Endothelial cell (in vitro differentiated cells): ENCODE data around the gene DLGAP3. TPM values are rescaled to one million over a fixed set of nuclear protein-coding genes. Genes with fewer than 3 reads are reported as not detected.

ENCODE experiments used
- DNase-seq: peaks from one replicate; pipeline ENCODE4 v3.0.0; 2021; ENCODE audit warnings: low spot score
- H3K27ac Mint-ChIP-seq: one replicate; pipeline ENCODE4 v1.8.0; 2021; ENCODE audit warnings: mixed read lengths, inconsistent platforms; ENCODE audit not compliant: unreplicated experiment
- H3K27me3 Mint-ChIP-seq: one replicate; pipeline ENCODE4 v1.8.0; 2021; ENCODE audit warnings: mild to moderate bottlenecking, moderate library complexity, mixed read lengths, inconsistent platforms; ENCODE audit not compliant: unreplicated experiment
- H3K36me3 Mint-ChIP-seq: one replicate; pipeline ENCODE4 v1.8.0; 2021; ENCODE audit warnings: mild to moderate bottlenecking, low read depth, mixed read lengths, inconsistent platforms; ENCODE audit not compliant: unreplicated experiment
- H3K4me1 Mint-ChIP-seq: one replicate; pipeline ENCODE4 v1.8.0; 2021; ENCODE audit warnings: mild to moderate bottlenecking, mixed read lengths, inconsistent platforms; ENCODE audit not compliant: unreplicated experiment
- H3K4me3 Mint-ChIP-seq: one replicate; pipeline ENCODE4 v1.8.0; 2021; ENCODE audit warnings: mild to moderate bottlenecking, mixed read lengths, inconsistent platforms; ENCODE audit not compliant: unreplicated experiment
- H3K9me3 Mint-ChIP-seq: one replicate; pipeline ENCODE4 v1.8.0; 2021; ENCODE audit warnings: mixed read lengths, inconsistent platforms; ENCODE audit not compliant: unreplicated experiment
- total RNA-seq: library from RNA; stranded (reverse); fragmentation: NEBNext Ultra II Directional; extraction: Animal tissue kit (Norgen Biotek cat#: 25700); gene quantifications from one replicate; pipeline ENCODE4 v1.2.1, GENCODE V29; 2021; ENCODE audit not compliant: unreplicated experiment
- TF ChIP-seq, protein P1 (sequence below): fragments of 200-600 bp; sonication (generic); IDR thresholded peaks from one replicate; pipeline ENCODE4 v1.5.0; 2021; ENCODE audit warnings: antibody characterized with exemption; ENCODE audit not compliant: unreplicated experiment

The DLGAP3 gene
- total RNA-seq, 1 donor from 2014 or later, result 9.1 TPM

DNA sequence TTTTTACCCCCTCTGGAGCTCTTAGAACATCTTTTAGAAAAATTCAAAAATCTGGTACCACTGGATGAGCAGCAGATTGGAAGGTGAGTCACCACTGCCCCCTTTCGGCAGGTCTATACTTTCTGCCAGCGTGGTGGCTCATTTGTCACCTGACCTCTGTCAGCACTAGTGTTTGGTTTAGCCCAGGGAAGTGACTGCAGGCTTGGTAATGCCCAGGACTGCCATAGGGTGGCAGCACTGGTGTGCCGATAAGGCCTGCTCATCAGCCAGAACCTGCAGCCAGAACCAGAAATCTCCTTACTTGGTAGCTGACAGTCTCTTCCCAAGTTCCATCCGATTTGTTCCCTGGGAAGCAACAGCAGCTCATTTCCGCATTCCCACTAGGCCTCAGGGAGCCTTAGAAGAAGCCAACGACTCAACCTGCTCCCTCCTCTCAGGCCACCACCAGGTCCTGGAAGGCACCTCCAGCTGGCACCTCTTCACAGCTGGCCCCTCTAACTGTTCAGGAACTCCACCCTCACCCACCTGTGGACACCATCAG lies 76.7 kb downstream of the DLGAP3 start:
- Mint-ChIP-seq H3K27me3 (peaks cover 4% of the 10 kb centered on the region), H3K4me3 (no peak overlapping the region), H3K36me3 (peaks cover 28% of the 10 kb centered on the region), H3K27ac (peak overlapping the region; percentile 92), H3K9me3 (no peaks in the 10 kb centered on the region), H3K4me1 (peaks cover 48% of the 10 kb centered on the region)
- TF ChIP-seq, protein P1, sequence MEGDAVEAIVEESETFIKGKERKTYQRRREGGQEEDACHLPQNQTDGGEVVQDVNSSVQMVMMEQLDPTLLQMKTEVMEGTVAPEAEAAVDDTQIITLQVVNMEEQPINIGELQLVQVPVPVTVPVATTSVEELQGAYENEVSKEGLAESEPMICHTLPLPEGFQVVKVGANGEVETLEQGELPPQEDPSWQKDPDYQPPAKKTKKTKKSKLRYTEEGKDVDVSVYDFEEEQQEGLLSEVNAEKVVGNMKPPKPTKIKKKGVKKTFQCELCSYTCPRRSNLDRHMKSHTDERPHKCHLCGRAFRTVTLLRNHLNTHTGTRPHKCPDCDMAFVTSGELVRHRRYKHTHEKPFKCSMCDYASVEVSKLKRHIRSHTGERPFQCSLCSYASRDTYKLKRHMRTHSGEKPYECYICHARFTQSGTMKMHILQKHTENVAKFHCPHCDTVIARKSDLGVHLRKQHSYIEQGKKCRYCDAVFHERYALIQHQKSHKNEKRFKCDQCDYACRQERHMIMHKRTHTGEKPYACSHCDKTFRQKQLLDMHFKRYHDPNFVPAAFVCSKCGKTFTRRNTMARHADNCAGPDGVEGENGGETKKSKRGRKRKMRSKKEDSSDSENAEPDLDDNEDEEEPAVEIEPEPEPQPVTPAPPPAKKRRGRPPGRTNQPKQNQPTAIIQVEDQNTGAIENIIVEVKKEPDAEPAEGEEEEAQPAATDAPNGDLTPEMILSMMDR, result peak; percentile 99
- DNase-seq, result peak; percentile 97

DNA sequence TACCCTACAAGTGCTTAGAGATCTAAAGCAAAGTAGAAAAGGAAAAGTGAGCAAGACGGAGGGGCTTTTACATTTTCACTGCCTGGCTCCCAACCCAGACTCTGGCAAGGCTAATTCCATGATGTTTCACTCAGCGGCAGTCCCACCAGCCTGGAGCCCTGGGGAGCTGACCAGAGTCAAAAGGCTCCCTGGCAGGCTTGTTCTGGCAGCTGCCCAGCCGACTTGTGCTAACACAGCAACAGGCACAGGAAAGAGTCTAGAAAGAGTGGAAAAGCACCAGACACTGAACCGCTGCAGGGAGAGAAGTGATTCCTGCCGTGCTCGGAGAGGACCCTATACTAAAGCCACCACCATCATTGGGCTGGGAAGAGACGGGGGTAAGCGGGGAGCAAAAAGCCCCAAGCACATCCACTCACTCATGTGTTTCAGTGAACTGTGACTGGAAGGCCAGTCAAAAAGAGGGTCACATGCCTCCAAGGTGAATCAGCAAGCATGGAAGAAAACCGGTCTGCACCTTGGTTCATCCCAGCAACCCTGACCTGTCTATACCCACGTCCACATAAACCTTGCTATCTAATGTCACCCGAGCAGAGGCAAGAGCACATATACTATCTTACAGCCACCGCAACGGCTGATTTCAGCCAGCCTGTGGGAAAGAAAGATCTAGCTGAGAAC lies 77.9 kb downstream of the DLGAP3 start:
- H3K36me3 Mint-ChIP-seq, result peaks cover 28% of the 10 kb centered on the region
- H3K27ac Mint-ChIP-seq, result peak overlapping the region; percentile 91
- H3K4me1 Mint-ChIP-seq, result peaks cover 60% of the 10 kb centered on the region
- peaks cover 4% of the 10 kb centered on the region for H3K27me3 Mint-ChIP-seq
- H3K4me3 Mint-ChIP-seq, result no peak overlapping the region
- DNase-seq, result no peak
- no peaks in the 10 kb centered on the region for H3K9me3 Mint-ChIP-seq
- TF ChIP-seq, protein P1, result no peak

DNA sequence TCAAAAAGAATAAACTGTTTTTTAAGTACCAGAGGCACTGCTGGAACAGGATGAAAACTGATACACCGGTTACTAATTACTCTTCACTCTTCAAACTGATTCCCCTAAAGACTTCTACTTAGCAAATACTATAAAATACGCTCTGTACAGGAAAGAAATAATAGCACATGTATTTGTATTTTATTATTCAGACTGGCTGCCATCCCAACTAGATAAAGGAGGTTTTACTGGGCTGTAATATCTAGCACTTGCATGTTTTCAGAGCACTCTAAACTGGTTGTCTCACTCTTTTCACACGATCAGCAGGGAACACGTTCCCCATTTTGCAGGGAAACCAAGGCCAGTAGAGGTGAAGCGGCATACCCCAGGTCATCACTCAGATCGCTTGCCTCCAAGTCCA lies 79.1 kb downstream of the DLGAP3 start:
- TF ChIP-seq, protein P1, result no peak
- peak overlapping the region; percentile 91 for H3K27ac Mint-ChIP-seq
- H3K27me3 Mint-ChIP-seq, result peaks cover 4% of the 10 kb centered on the region
- DNase-seq, result no peak
- H3K9me3 Mint-ChIP-seq, result no peaks in the 10 kb centered on the region
- peak overlapping the region; percentile 16 for H3K4me3 Mint-ChIP-seq
- H3K4me1 Mint-ChIP-seq, result peaks cover 72% of the 10 kb centered on the region
- peaks cover 24% of the 10 kb centered on the region for H3K36me3 Mint-ChIP-seq

DNA sequence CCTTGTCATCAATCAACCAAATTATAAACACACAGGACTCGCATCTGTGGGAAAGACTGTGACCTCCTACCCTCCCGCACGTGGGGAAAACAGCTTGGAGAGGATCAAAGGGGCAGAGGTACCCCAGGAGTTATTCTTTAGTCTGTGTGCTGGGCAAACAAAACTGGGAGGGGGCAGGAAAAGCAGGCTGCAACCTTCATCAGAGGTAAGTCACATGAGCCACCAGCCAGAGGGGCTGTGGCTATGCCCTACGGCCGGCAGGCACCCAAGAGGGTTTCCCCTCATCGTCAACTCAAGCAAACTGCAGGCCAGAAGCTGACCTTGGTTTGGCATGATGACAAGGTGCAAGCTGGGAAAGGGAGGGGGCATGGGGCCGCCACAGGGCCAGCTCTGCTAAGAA lies 82.4 kb downstream of the DLGAP3 start:
- Mint-ChIP-seq H3K9me3 (no peaks in the 10 kb centered on the region), H3K27me3 (peaks cover 17% of the 10 kb centered on the region), H3K4me1 (peaks cover 95% of the 10 kb centered on the region), H3K36me3 (peaks cover 22% of the 10 kb centered on the region), H3K4me3 (no peak overlapping the region), H3K27ac (no peak overlapping the region)
- TF ChIP-seq, protein P1, result no peak
- no peak for DNase-seq

DNA sequence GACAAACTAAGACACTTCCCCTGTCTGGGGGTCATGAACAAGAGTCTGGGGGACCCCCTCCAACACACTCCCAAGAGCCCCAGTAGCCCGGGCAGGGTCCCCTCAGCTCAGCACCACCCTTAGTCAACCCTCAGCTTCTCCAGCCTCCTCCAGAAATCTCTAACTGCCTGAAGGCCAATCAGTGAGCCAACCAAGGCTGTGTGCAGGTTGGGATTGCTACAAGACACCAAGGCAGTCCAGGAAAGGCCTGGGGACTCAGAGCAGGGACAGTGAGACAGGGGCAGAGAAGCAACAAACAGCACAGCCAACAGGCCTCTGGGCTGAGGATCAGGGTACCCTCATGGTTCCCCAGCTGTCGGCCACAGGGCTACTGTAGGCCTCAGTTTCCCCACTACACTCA lies 83.2 kb downstream of the DLGAP3 start:
- Mint-ChIP-seq H3K9me3 (no peaks in the 10 kb centered on the region), H3K4me1 (peaks cover 95% of the 10 kb centered on the region), H3K4me3 (no peak overlapping the region), H3K36me3 (peaks cover 22% of the 10 kb centered on the region), H3K27me3 (peaks cover 17% of the 10 kb centered on the region), H3K27ac (no peak overlapping the region)
- TF ChIP-seq, protein P1, result no peak
- no peak for DNase-seq
